H1 (cell line): ENCODE results near the gene GPHA2. TPM values are rescaled to one million over a fixed set of nuclear protein-coding genes. Genes with fewer than 3 reads are reported as not detected.
A peak's percentile ranks its signal among the peaks of the same experiment; 100 is the strongest.

Experiments used
- CEBPB ChIP-seq: IDR thresholded peaks from 2 replicates; pipeline ENCODE4 v1.6.1; 2012; ENCODE audit warnings: low read depth, low read length
- CREB1 ChIP-seq: IDR thresholded peaks from 2 replicates; pipeline ENCODE4 v1.6.1; 2012; ENCODE audit warnings: inconsistent platforms
- CTCF ChIP-seq, 3 experiments: IDR thresholded peaks; 1 replicate in 2 of 3; 2 replicates in 1 of 3; pipeline versions ENCODE4 v1.5.1 to v1.6.1; 2011; ENCODE audit warnings: low read length in 3 of 3, mild to moderate bottlenecking in 3 of 3, inconsistent platforms in 2 of 3, low read depth in 1 of 3, moderate library complexity in 1 of 3; ENCODE audit not compliant: insufficient read depth in 1 of 3; ENCODE audit errors: control extremely low read depth in 1 of 3
- EGR1 ChIP-seq: IDR thresholded peaks from 2 replicates; pipeline ENCODE4 v1.6.1; 2011; ENCODE audit warnings: low read depth, low read length, borderline replicate concordance
- FOSL1 ChIP-seq: IDR thresholded peaks from 2 replicates; pipeline ENCODE4 v1.6.1; 2011; ENCODE audit warnings: mild to moderate bottlenecking, low read depth, low read length, moderate library complexity; ENCODE audit not compliant: insufficient read depth
- GABPA ChIP-seq: IDR thresholded peaks from 2 replicates; pipeline ENCODE4 v1.6.1; 2011; ENCODE audit warnings: mild to moderate bottlenecking, low read length, moderate library complexity, borderline replicate concordance; ENCODE audit not compliant: insufficient read depth
- GTF2F1 ChIP-seq: IDR thresholded peaks from 2 replicates; pipeline ENCODE4 v1.6.1; 2012; ENCODE audit warnings: low read depth, low read length, improper control_type of control experiment, borderline replicate concordance
- HDAC6 ChIP-seq: IDR thresholded peaks from one replicate; pipeline ENCODE4 v1.7.1; 2012; ENCODE audit warnings: low read depth, mild to moderate bottlenecking, inconsistent platforms, low read length, moderate library complexity
- NRF1 ChIP-seq: IDR thresholded peaks from 2 replicates; pipeline ENCODE4 v1.6.1; 2011; ENCODE audit warnings: mild to moderate bottlenecking, low read depth, low read length, improper control_type of control experiment
- SUZ12 ChIP-seq: fragments of 200-600 bp; sonication (generic); IDR thresholded peaks from 2 replicates; pipeline ENCODE4 v1.6.1; 2012; ENCODE audit warnings: mild to moderate bottlenecking, inconsistent platforms, low read length, moderate library complexity, mixed read lengths
- TAF1 ChIP-seq: IDR thresholded peaks from 2 replicates; pipeline ENCODE4 v1.6.1; 2011; ENCODE audit warnings: mild to moderate bottlenecking, low read depth, low read length
- TBP ChIP-seq: IDR thresholded peaks from 2 replicates; pipeline ENCODE4 v1.6.1; 2011; ENCODE audit warnings: low read depth, low read length, improper control_type of control experiment
- ZNF274 ChIP-seq: IDR thresholded peaks from 2 replicates; pipeline ENCODE4 v1.7.0; 2012; ENCODE audit warnings: low read length, borderline replicate concordance; ENCODE audit errors: extremely low read depth
- polyA plus RNA-seq, 7 experiments: library from polyadenylated mRNA; depleted of rRNA in 3 of 7; stranded (reverse) in 5 of 7; unstranded in 2 of 7; fragments of >200 nt in 5 of 7; fragments of 200-250 nt in 2 of 7; gene quantifications; 1 replicate in 5 of 7; 2 replicates in 1 of 7; 4 replicates in 1 of 7; pipeline versions ENCODE4 v1.2.1 to v1.2.3, GENCODE V29; 2011 to 2013; ENCODE audit warnings: missing spikeins in 2 of 7, mixed read lengths in 2 of 7
- total RNA-seq: library from RNA; stranded (reverse); fragmentation: NEBNext Ultra II Directional; extraction: Animal tissue kit (Norgen Biotek cat#: 25700); gene quantifications from 2 replicates; pipeline ENCODE4 v1.2.1, GENCODE V29; 2021

GPHA2 gene
- total and polyA plus RNA-seq, 2 of the 8 experiments (the other 6 are each of a cell fraction or from before 2014, with no cell fraction given) = 0.97 to 4.4 TPM

- TF ChIP-seq TBP = no peak
- no peak for TF ChIP-seq CREB1
- no peak for TF ChIP-seq SUZ12
- no peak for TF ChIP-seq EGR1
- TF ChIP-seq FOSL1 = no peak
- no peak for TF ChIP-seq CTCF (IDR thresholded peaks at IDR 0.05; ENCODE audit: control extremely low read depth in 1 of 3, insufficient read depth in 1 of 3, low read depth in 1 of 3, low read length in 3 of 3)
- TF ChIP-seq NRF1 = peak; percentile 45
- no peak for TF ChIP-seq CEBPB
- TF ChIP-seq ZNF274 = no peak
- no peak for TF ChIP-seq GABPA
- TF ChIP-seq GTF2F1 = no peak
- no peak for TF ChIP-seq HDAC6
- 0 out of 2 replicates have a peak, but pooled peaks have one; percentile 10 for TF ChIP-seq TAF1
Measured at GRCh38 chr11:64971421-64972233, 35.9 kb upstream of the GPHA2 start, which contains the start of gene MAJIN (continued).
